Measurements from ENCODE around the gene IGFBPL1.
"Not testable (repeated sequence)": the region's sequence is repeated elsewhere in the genome, so short reads cannot be mapped to it uniquely, and the experiment has no call there.

Gene IGFBPL1

DNA sequence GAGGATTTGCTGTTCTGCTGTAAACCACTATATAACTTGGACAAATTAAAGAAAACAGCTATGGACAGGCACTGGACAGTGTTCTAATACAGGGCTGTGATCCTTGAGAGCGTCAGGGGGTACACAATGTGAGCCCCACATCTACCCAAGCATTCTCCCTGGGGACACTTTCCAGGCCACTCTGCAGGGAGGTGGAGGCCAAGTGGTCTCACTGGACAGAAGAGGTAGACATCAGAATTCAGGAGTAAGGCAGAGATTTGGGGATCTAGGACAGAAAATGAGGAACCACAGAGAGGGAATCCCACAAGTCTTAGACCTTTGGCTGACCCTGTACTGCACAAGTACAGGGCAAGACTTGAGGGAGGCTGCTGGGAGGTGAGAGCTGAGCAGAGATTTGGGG, 3.8 kb upstream of the IGFBPL1 start:
- no peak for DNase-seq

GRCh38 chr9:38424918-38425317, 664 bp upstream of the IGFBPL1 start:
- no peak for DNase-seq

- DNase-seq, result no peak
Observed at GRCh38 chr9:38423273-38423972, 831 bp downstream of the IGFBPL1 start.

- no peak for DNase-seq
Observed at GRCh38 chr9:38422555-38423260, 1.5 kb downstream of the IGFBPL1 start.

GRCh38 chr9:38421498-38422211, 2.6 kb downstream of the IGFBPL1 start:
- DNase-seq, result no peak

DNA sequence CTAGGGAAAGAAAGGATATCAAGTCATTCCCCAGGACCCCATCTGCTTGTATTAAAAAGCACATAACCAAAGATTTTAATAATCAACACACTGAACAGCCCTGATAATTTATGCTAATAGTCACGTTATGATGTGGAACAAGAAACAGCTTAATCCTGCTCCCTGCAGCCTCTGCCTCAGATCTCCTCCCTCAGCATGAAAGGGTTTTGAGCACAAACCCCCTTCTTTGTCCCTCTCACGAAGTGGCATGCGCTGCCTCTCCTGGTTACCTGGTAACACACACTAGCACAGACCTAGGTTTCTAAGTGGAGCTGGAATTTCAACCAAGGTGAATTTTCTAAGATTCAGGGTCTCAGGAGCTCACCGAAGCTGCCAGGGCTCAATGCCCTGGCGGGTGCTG, 5.1 kb downstream of the IGFBPL1 start:
- DNase-seq, result no peak

DNA sequence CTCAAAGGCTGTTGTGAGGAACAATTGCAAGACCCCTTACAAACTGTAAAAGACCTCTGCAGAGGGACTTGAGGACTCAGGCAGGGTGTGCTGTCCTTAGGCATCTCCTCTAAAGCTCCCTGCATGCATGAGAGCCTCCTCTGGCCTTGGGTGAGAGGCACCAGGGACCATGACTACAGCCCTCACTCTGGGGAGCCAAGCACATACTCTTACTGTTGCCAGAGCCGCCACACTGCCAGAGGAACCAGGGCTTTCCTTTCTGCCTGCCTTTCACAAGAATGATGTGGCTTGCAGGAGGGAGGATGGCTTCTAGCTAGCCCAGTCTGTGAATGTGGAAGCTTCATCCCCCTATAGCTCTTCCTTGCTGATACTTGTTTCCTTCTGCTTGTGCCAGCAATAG, 5.9 kb downstream of the IGFBPL1 start:
- no peak for DNase-seq

GRCh38 chr9:38417003-38417945, 7.0 kb downstream of the IGFBPL1 start:
- peak; percentile 60 for DNase-seq

DNA sequence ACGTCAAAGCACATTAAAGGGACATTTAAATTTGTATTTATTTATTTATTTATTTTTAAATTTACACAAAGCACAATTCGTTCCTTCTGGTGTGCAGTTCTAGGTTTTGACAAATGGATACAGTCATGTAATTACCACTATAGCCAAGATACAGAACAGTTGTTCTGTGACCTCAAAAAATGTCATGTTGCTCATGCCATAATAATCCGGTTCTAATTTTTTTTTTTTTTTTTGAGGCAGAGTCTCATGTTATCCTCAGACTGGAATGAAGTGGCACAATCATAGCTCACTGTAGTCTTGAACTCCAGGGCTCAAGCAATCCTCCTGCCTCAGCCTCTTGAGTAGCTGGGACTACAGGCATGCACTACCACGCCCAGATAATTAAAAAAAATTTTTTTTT, 7.8 kb downstream of the IGFBPL1 start:
- DNase-seq, result no peak

DNA sequence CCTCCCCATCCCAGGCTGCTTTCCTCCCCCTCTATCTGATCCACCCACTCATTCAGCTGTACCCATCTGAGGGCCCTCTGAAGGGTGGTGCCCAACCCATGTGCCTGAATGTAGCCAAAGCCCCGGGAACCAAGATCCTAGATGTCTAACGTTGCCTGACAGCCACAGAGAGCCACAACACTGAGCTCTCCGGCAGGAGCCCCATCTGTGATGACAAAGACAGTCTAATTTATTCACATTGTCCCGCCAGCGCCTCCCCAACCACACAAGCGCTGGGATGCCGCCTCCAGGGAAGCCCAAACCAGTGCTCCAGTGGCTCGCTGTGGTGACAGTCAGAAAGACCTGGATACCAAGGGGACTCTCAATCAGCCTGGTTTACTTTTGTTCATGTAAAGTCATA, 8.4 kb downstream of the IGFBPL1 start:
- no peak for DNase-seq

- DNase-seq, result no peak
Observed at GRCh38 chr9:38414040-38414723, 10.1 kb downstream of the IGFBPL1 start.

- no peak for DNase-seq
Observed at GRCh38 chr9:38413283-38413682, 11.0 kb downstream of the IGFBPL1 start.

GRCh38 chr9:38412751-38413150, 11.5 kb downstream of the IGFBPL1 start:
- DNase-seq, result no peak

- no peak for DNase-seq
Observed at GRCh38 chr9:38408719-38409118, 15.5 kb downstream of the IGFBPL1 start.

GRCh38 chr9:38406476-38407186, 17.6 kb downstream of the IGFBPL1 start:
- DNase-seq, result no peak

- no peak for DNase-seq
Observed at GRCh38 chr9:38405785-38406184, 18.5 kb downstream of the IGFBPL1 start.

- no peak for DNase-seq
Observed at GRCh38 chr9:38404314-38404713, 19.9 kb downstream of the IGFBPL1 start.

- no peak for DNase-seq
Observed at GRCh38 chr9:38401994-38402393, 22.3 kb downstream of the IGFBPL1 start.

- not testable (repeated sequence) for DNase-seq
Observed at GRCh38 chr9:38399191-38399590, 25.1 kb downstream of the IGFBPL1 start.

- DNase-seq, result no peak
Observed at GRCh38 chr9:38396371-38396671, 27.9 kb downstream of the IGFBPL1 start.

- DNase-seq, result no peak
Observed at GRCh38 chr9:38395653-38396370, 28.4 kb downstream of the IGFBPL1 start.
